UCSD-AML1 (cell line): ENCODE results near the gene DLG3.

ENCODE experiments used
- DNase-seq: peaks from one replicate; lab custom pipeline; 2025; ENCODE audit not compliant: unreplicated experiment; lab: John Stamatoyannopoulos, UW

DLG3 gene

GRCh38 chrX:70437011-70437410, 7.6 kb upstream of the DLG3 start:
- DNase-seq = no peak

- DNase-seq = no peak
Observed at GRCh38 chrX:70437921-70438665, 6.5 kb upstream of the DLG3 start.

- no peak for DNase-seq
Observed at GRCh38 chrX:70439016-70439415, 5.6 kb upstream of the DLG3 start.

GRCh38 chrX:70442224-70442623, 2.4 kb upstream of the DLG3 start:
- DNase-seq = no peak

- DNase-seq = no peak
Observed at GRCh38 chrX:70444946-70445656, 466 bp downstream of the DLG3 start.

GRCh38 chrX:70445951-70446350, 1.3 kb downstream of the DLG3 start:
- no peak for DNase-seq

- no peak for DNase-seq
Observed at GRCh38 chrX:70446380-70447350, 2.0 kb downstream of the DLG3 start.

- DNase-seq = no peak
Observed at GRCh38 chrX:70449457-70449966, 4.9 kb downstream of the DLG3 start.

- DNase-seq = peak; percentile 45
Observed at GRCh38 chrX:70452143-70452733, 7.6 kb downstream of the DLG3 start.

- no peak for DNase-seq
Observed at GRCh38 chrX:70453024-70453618, 8.5 kb downstream of the DLG3 start.

GRCh38 chrX:70454441-70455365, 10.1 kb downstream of the DLG3 start:
- peak; percentile 54 for DNase-seq

- no peak for DNase-seq
Observed at GRCh38 chrX:70455366-70456202, 10.9 kb downstream of the DLG3 start.

- no peak for DNase-seq
Observed at GRCh38 chrX:70456256-70456655, 11.6 kb downstream of the DLG3 start.

- no peak for DNase-seq
Observed at GRCh38 chrX:70461026-70461425, 16.4 kb downstream of the DLG3 start.

GRCh38 chrX:70464051-70464450, 19.4 kb downstream of the DLG3 start:
- no peak for DNase-seq

- no peak for DNase-seq
Observed at GRCh38 chrX:70466968-70467367, 22.3 kb downstream of the DLG3 start.

GRCh38 chrX:70468709-70469108, 24.1 kb downstream of the DLG3 start:
- DNase-seq = no peak

- no peak for DNase-seq
Observed at GRCh38 chrX:70470850-70471289, 26.2 kb downstream of the DLG3 start.
